H9 (cell line): ENCODE data around the gene CDK6. TPM values are rescaled to one million over a fixed set of nuclear protein-coding genes. Genes with fewer than 3 reads are reported as not detected.

ENCODE experiments used
- DNase-seq: peaks from one replicate; pipeline ENCODE4 v3.0.0-alpha.2; 2017
- H2AFZ ChIP-seq: one replicate; pipeline ENCODE4 v1.6.1; 2013; ENCODE audit warnings: mild to moderate bottlenecking, low read length, control low read depth, moderate library complexity
- H2AK5ac ChIP-seq: 2 replicates; pipeline ENCODE4 v1.6.1; 2013; ENCODE audit warnings: low read length, control low read depth, mixed read lengths; ENCODE audit not compliant: insufficient read length
- H2BK120ac ChIP-seq: one replicate; pipeline ENCODE4 v1.6.1; 2013; ENCODE audit warnings: low read depth, mild to moderate bottlenecking, low read length, control low read depth, inconsistent platforms; ENCODE audit not compliant: poor library complexity, severe bottlenecking
- H2BK12ac ChIP-seq: 2 replicates; pipeline ENCODE4 v1.6.1; 2013; ENCODE audit warnings: low read length, control low read depth, mixed read lengths, low read depth; ENCODE audit not compliant: insufficient read length
- H2BK15ac ChIP-seq: 2 replicates; pipeline ENCODE4 v1.6.1; 2013; ENCODE audit warnings: low read depth, low read length, control low read depth
- H2BK20ac ChIP-seq: one replicate; pipeline ENCODE4 v1.6.1; 2013; ENCODE audit warnings: low read depth, mild to moderate bottlenecking, low read length, control low read depth, inconsistent platforms; ENCODE audit not compliant: poor library complexity, severe bottlenecking
- H2BK5ac ChIP-seq: 2 replicates; pipeline ENCODE4 v1.6.1; 2013; ENCODE audit warnings: low read length, control low read depth, mixed read lengths; ENCODE audit not compliant: insufficient read length
- H3K14ac ChIP-seq: 2 replicates; pipeline ENCODE4 v1.6.1; 2013; ENCODE audit warnings: low read length, control low read depth; ENCODE audit not compliant: insufficient read depth
- H3K18ac ChIP-seq: 2 replicates; pipeline ENCODE4 v1.6.1; 2013; ENCODE audit warnings: low read depth, mild to moderate bottlenecking, mixed read lengths, low read length, control low read depth; ENCODE audit not compliant: insufficient read length
- H3K23ac ChIP-seq: 2 replicates; pipeline ENCODE4 v1.6.1; 2013; ENCODE audit warnings: low read length, control low read depth, mixed read lengths, low read depth; ENCODE audit not compliant: insufficient read length
- H3K23me2 ChIP-seq: 2 replicates; pipeline ENCODE4 v1.6.1; 2013; ENCODE audit warnings: low read depth, mild to moderate bottlenecking, mixed read lengths, low read length, control low read depth; ENCODE audit not compliant: insufficient read length, poor library complexity, severe bottlenecking
- H3K27ac ChIP-seq: 2 replicates; pipeline ENCODE4 v1.5.1; 2013; ENCODE audit warnings: low read length, control low read depth, mixed read lengths, low read depth; ENCODE audit not compliant: insufficient read length
- H3K27me3 ChIP-seq: 2 replicates; pipeline ENCODE4 v1.6.1; 2013; ENCODE audit warnings: low read length, control low read depth, inconsistent platforms; ENCODE audit not compliant: insufficient read depth
- H3K4ac ChIP-seq: 2 replicates; pipeline ENCODE4 v1.6.1; 2013; ENCODE audit warnings: low read depth, mild to moderate bottlenecking, control low read depth, inconsistent platforms, low read length, moderate library complexity
- H3K4me1 ChIP-seq: 2 replicates; pipeline ENCODE4 v1.6.1; 2013; ENCODE audit warnings: low read length, control low read depth, inconsistent platforms; ENCODE audit not compliant: insufficient read depth
- H3K4me2 ChIP-seq: 2 replicates; pipeline ENCODE4 v1.6.1; 2013; ENCODE audit warnings: low read length, control low read depth, mixed read lengths; ENCODE audit not compliant: insufficient read length, insufficient read depth
- H3K56ac ChIP-seq: 2 replicates; pipeline ENCODE4 v1.6.1; 2013; ENCODE audit warnings: low read depth, mild to moderate bottlenecking, mixed read lengths, low read length, control low read depth; ENCODE audit not compliant: insufficient read length
- H3K79me1 ChIP-seq: 2 replicates; pipeline ENCODE4 v1.6.1; 2013; ENCODE audit warnings: low read depth, mild to moderate bottlenecking, moderate library complexity, low read length, control low read depth, inconsistent platforms; ENCODE audit not compliant: insufficient read depth, poor library complexity, severe bottlenecking
- H3K79me2 ChIP-seq: 2 replicates; pipeline ENCODE4 v1.6.1; 2013; ENCODE audit warnings: low read length, control low read depth, inconsistent platforms; ENCODE audit not compliant: insufficient read depth
- H3K9ac ChIP-seq: 2 replicates; pipeline ENCODE4 v1.6.1; 2013; ENCODE audit warnings: low read length, control low read depth, mixed read lengths; ENCODE audit not compliant: insufficient read length; ENCODE audit errors: extremely low read depth
- H3K9me3 ChIP-seq: one replicate; pipeline ENCODE4 v1.6.1; 2013; ENCODE audit warnings: low read depth, low read length, inconsistent platforms; ENCODE audit not compliant: control insufficient read depth
- H3T11ph ChIP-seq: one replicate; pipeline ENCODE4 v1.6.1; 2013; ENCODE audit warnings: mild to moderate bottlenecking, low read length, control low read depth, inconsistent platforms
- H4K20me1 ChIP-seq: one replicate; pipeline ENCODE4 v1.6.1; 2013; ENCODE audit not compliant: control insufficient read depth, insufficient read length, insufficient read depth
- H4K5ac ChIP-seq: 2 replicates; pipeline ENCODE4 v1.6.1; 2013; ENCODE audit warnings: low read depth, mild to moderate bottlenecking, mixed read lengths, low read length, control low read depth; ENCODE audit not compliant: insufficient read length
- H4K8ac ChIP-seq: replicated peaks from 2 replicates; pipeline ENCODE4 v1.6.1; 2013; ENCODE audit warnings: low read length, control low read depth, mixed read lengths, low read depth; ENCODE audit not compliant: insufficient read length
- H4K91ac ChIP-seq: 2 replicates; pipeline ENCODE4 v1.6.1; 2013; ENCODE audit warnings: low read depth, mild to moderate bottlenecking, moderate library complexity, mixed read lengths, low read length, control low read depth; ENCODE audit not compliant: insufficient read length
- H3K27ac Mint-ChIP-seq, 3 experiments: 2 replicates in 2 of 3; 3 replicates in 1 of 3; pipeline ENCODE4 v1.8.0; 2020 to 2021; ENCODE audit warnings: mixed read lengths in 3 of 3, mild to moderate bottlenecking in 1 of 3, moderate library complexity in 1 of 3
- H3K27me3 Mint-ChIP-seq: 2 replicates; pipeline ENCODE4 v1.8.0; 2021; ENCODE audit warnings: low read depth, mild to moderate bottlenecking, moderate library complexity, mixed read lengths
- H3K36me3 Mint-ChIP-seq, 3 experiments: 2 replicates in 2 of 3; 3 replicates in 1 of 3; pipeline ENCODE4 v1.8.0; 2020 to 2021; ENCODE audit warnings: low read depth in 3 of 3, mixed read lengths in 3 of 3; ENCODE audit not compliant: insufficient read depth in 1 of 3
- H3K4me1 Mint-ChIP-seq, 2 experiments: 2 replicates each; pipeline ENCODE4 v1.8.0; 2020; ENCODE audit warnings: mixed read lengths in 2 of 2
- H3K4me3 Mint-ChIP-seq, 2 experiments: 2 replicates in 1 of 2; 3 replicates in 1 of 2; pipeline ENCODE4 v1.8.0; 2020 to 2021; ENCODE audit warnings: mild to moderate bottlenecking in 2 of 2, mixed read lengths in 2 of 2, moderate library complexity in 1 of 2
- H3K9me3 Mint-ChIP-seq, 2 experiments: 2 replicates in 1 of 2; 3 replicates in 1 of 2; pipeline ENCODE4 v1.8.0; 2020; ENCODE audit warnings: mild to moderate bottlenecking in 2 of 2, mixed read lengths in 2 of 2, moderate library complexity in 1 of 2
- WGBS: extraction: QIAGEN DNeasy Blood & Tissue Kit; methylation state at CpG from one replicate; pipeline ENCODE4 v1.1.7; 2013; ENCODE audit warnings: missing lambda C conversion rate, low lambda C conversion rate, mixed read lengths; ENCODE audit not compliant: insufficient read length; ENCODE audit errors: extremely low coverage; 5-methylcytosine and 5-hydroxymethylcytosine counted together
- total RNA-seq: library from RNA; stranded (reverse); gene quantifications from 2 replicates; pipeline ENCODE4 v1.2.1, GENCODE V29; 2021
- TF ChIP-seq, protein P1 (sequence below): fragments of 200-600 bp; sonication (generic); conservative IDR thresholded peaks from 3 replicates; pipeline ENCODE4 v1.8.0; 2021; ENCODE audit warnings: antibody characterized with exemption, mild to moderate bottlenecking

Gene CDK6
- total RNA-seq, 1 experiment from 2014 or later: 30.0 TPM

DNA sequence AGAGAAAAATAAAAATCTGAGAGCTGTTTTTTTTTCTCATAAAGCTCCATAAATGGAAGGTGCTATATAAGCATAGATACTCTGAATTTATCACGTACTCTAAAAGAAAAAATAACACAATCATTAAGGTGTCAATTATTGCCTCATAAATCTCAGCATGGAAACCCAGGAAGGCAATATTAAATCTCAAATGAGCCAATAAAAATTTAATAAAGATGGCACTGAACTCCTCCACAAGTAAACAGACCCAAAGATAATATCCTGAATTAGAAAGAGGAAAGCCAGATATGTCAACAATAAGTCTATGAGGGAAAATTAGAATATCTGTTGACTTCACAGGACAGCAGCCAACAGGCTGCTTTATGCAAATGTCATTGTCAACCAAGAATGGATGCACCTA, 66.5 kb downstream of the CDK6 start:
- Histone ChIP-seq H2BK120ac (no peak overlapping the region), H3K56ac (no peak overlapping the region), H3K9me3 (no peaks in the 10 kb centered on the region), H3K4me2 (no peak overlapping the region), H3K23ac (no peak overlapping the region), H2AFZ (no peak overlapping the region), H3K27me3 (no peaks in the 10 kb centered on the region), H3K27ac (no peak overlapping the region), H4K20me1 (no peaks in the 10 kb centered on the region), H2AK5ac (no peak overlapping the region), H4K91ac (no peak overlapping the region), H2BK15ac (no peak overlapping the region), H3K79me1 (no peaks in the 10 kb centered on the region), H3K4me1 (peaks cover 11% of the 10 kb centered on the region), H3K18ac (no peak overlapping the region), H4K8ac (no peak overlapping the region), H2BK5ac (no peak overlapping the region), H2BK20ac (no peak overlapping the region), H3K79me2 (no peaks in the 10 kb centered on the region), H3K14ac (no peak overlapping the region), H2BK12ac (no peak overlapping the region), H3K4ac (no peak overlapping the region), H3K23me2 (no peaks in the 10 kb centered on the region), H3T11ph (no peak overlapping the region), H4K5ac (no peak overlapping the region), H3K9ac (no peak overlapping the region)
- TF ChIP-seq, protein P1, sequence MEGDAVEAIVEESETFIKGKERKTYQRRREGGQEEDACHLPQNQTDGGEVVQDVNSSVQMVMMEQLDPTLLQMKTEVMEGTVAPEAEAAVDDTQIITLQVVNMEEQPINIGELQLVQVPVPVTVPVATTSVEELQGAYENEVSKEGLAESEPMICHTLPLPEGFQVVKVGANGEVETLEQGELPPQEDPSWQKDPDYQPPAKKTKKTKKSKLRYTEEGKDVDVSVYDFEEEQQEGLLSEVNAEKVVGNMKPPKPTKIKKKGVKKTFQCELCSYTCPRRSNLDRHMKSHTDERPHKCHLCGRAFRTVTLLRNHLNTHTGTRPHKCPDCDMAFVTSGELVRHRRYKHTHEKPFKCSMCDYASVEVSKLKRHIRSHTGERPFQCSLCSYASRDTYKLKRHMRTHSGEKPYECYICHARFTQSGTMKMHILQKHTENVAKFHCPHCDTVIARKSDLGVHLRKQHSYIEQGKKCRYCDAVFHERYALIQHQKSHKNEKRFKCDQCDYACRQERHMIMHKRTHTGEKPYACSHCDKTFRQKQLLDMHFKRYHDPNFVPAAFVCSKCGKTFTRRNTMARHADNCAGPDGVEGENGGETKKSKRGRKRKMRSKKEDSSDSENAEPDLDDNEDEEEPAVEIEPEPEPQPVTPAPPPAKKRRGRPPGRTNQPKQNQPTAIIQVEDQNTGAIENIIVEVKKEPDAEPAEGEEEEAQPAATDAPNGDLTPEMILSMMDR: no peak
- Mint-ChIP-seq H3K27me3 (no peaks in the 10 kb centered on the region), H3K4me3 (no peak overlapping the region), H3K27ac (peak overlapping the region in 2 of 3 experiments; percentile 72 to 97; a peak in 4 of 7 replicates), H3K4me1 (peaks cover 59 to 60% of the 10 kb centered on the region in 2 experiments), H3K36me3 (peaks cover 0 to 9% (median 0%) of the 10 kb centered on the region in 3 experiments; a peak in 3 of 7 replicates), H3K9me3 (no peaks in the 10 kb centered on the region)
- WGBS: no CpG with 5 or more reads among the region's 1 CpG
- no peak for DNase-seq
